Calu3 (cell line): ENCODE results near the gene CACUL1. TPM values are rescaled to one million over a fixed set of nuclear protein-coding genes. Genes with fewer than 3 reads are reported as not detected.

Experiments
- Bru-seq: library from RNA; stranded (reverse); fragments of 400-500 nt; gene quantifications from one replicate; lab custom pipeline; 2021; lab: Mats Ljungman, UMichigan
- BruChase-seq, 2 experiments: library from RNA; stranded (reverse); fragments of 400-500 nt; gene quantifications; one replicate each; lab custom pipeline; 2021; lab: Mats Ljungman, UMichigan
- BruUV-seq: library from RNA; stranded (reverse); fragments of 400-500 nt; replicated peaks from 2 replicates; lab custom pipeline; 2021; lab: Mats Ljungman, UMichigan
- CTCF ChIA-PET: fragments of 300-600 bp; sonication (Branson Sonifier 250); formaldehyde crosslinking; loops from one replicate; lab custom pipeline; 2022; ENCODE audit warnings: antibody characterized with exemption; lab: Charles Lee
- DNase-seq: peaks from one replicate; pipeline ENCODE4 v3.0.0; 2022
- H3K27ac Mint-ChIP-seq: one replicate; pipeline ENCODE4 v1.8.0; 2022; ENCODE audit warnings: mixed read lengths; ENCODE audit not compliant: unreplicated experiment
- H3K27me3 Mint-ChIP-seq: one replicate; pipeline ENCODE4 v1.8.0; 2022; ENCODE audit warnings: mixed read lengths; ENCODE audit not compliant: unreplicated experiment
- H3K36me3 Mint-ChIP-seq: one replicate; pipeline ENCODE4 v1.8.0; 2022; ENCODE audit warnings: mild to moderate bottlenecking, moderate library complexity, mixed read lengths; ENCODE audit not compliant: insufficient read depth, unreplicated experiment
- H3K4me1 Mint-ChIP-seq: one replicate; pipeline ENCODE4 v1.8.0; 2022; ENCODE audit warnings: mild to moderate bottlenecking, low read depth, mixed read lengths; ENCODE audit not compliant: unreplicated experiment
- H3K4me3 Mint-ChIP-seq: one replicate; pipeline ENCODE4 v1.8.0; 2022; ENCODE audit warnings: mild to moderate bottlenecking, low read depth, moderate library complexity, mixed read lengths; ENCODE audit not compliant: unreplicated experiment
- H3K9me3 Mint-ChIP-seq: one replicate; pipeline ENCODE4 v1.8.0; 2022; ENCODE audit warnings: low read depth, mixed read lengths; ENCODE audit not compliant: unreplicated experiment
- intact Hi-C: fragments of 100-400 bp; cut with micrococcal nuclease; formaldehyde crosslinking; loops from one replicate; pipeline ENCODE4 v1.10.0; 2022; ENCODE audit not compliant: unreplicated experiment
- long read RNA-seq: library from polyadenylated mRNA; stranded (forward); transcript quantifications from one replicate; pipeline ENCODE4 v2.0.0, GENCODE V29; 2022
- total RNA-seq: library from RNA; stranded (reverse); gene quantifications from 2 replicates; pipeline ENCODE4 v1.2.3, GENCODE V29; 2022
- TF ChIP-seq, protein P1 (sequence below): fragments of 200-600 bp; IDR thresholded peaks from one replicate; pipeline ENCODE4 v1.8.0; 2022; ENCODE audit warnings: antibody characterized with exemption; ENCODE audit not compliant: unreplicated experiment

CACUL1 gene
- total RNA-seq (38.3 and 44.6 TPM in 2 replicates), Bru-seq, nascent RNA (percentile 84 among the genes with signal in this experiment), BruChase-seq, experiment 1, labeled RNA remaining after a 6-hour chase (percentile 88 among the genes with signal in this experiment), BruChase-seq, experiment 2, labeled RNA remaining after a 2-hour chase (percentile 82 among the genes with signal in this experiment)
- long read RNA-seq, full-length matches to known transcripts: 3 of 7 reads
- long read RNA-seq, partial matches to known transcripts: 0 of 7 reads
- long read RNA-seq, other reads (novel, unspliced or antisense): 4 of 7 reads

DNA sequence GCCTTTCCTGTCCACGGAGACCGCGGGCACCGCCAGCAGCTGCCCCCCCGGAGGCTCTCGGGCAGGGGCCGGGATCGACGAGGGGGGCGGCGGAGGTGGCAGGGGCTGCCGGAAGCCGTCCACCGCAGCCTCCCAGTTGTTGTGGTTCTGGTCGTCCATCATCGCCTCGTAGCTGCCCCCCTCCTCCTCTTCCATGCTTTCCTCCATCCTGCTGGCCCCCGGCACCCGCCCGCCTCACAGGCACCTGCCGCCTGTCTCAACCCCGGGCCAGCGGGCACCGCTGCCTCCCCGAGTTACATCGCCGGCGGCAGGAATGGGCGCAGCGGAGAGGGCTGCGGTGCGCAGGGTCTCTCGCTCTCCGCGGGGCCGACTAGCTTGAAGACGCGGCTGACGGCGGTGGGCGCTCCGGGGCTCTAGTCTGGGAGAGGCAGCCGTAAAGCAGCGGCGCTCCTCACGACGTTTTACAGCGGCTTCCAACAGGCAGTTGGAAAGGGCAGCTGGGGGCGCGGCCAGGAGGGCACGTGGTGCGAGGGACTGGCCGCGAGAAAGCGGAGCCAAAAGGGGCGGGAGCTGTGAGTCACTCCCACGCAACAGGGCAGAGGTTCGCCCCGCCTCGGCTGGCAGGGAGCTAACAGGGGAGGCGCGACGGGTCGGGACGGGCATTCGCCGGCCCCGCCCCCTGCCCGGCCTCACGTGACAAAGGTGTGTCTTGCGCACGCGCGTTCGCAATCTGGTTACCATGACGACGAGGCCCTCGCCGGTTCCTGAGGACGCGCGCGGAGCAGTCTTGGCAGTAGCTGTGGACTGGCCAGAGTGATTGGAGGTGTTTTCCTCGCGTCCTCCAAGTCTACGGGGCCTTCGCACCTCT lies at the start of gene CACUL1:
Gene CACUL1, minus strand, starts transcription at position 415 of the 868 bp plus-strand sequence. Its CDS starts 208 bp downstream, at position 207.
- Mint-ChIP-seq H3K4me1 (peaks cover 16% of the 10 kb centered on the region), H3K4me3 (peak within 1 kb of the TSS; percentile 82), H3K9me3 (no peaks in the 10 kb centered on the region), H3K36me3 (peaks cover 34% of the 10 kb centered on the region), H3K27ac (peak within 1 kb of the TSS; percentile 88), H3K27me3 (no peaks in the 10 kb centered on the region)
- peak; percentile 98 for DNase-seq
- TF ChIP-seq, protein P1, sequence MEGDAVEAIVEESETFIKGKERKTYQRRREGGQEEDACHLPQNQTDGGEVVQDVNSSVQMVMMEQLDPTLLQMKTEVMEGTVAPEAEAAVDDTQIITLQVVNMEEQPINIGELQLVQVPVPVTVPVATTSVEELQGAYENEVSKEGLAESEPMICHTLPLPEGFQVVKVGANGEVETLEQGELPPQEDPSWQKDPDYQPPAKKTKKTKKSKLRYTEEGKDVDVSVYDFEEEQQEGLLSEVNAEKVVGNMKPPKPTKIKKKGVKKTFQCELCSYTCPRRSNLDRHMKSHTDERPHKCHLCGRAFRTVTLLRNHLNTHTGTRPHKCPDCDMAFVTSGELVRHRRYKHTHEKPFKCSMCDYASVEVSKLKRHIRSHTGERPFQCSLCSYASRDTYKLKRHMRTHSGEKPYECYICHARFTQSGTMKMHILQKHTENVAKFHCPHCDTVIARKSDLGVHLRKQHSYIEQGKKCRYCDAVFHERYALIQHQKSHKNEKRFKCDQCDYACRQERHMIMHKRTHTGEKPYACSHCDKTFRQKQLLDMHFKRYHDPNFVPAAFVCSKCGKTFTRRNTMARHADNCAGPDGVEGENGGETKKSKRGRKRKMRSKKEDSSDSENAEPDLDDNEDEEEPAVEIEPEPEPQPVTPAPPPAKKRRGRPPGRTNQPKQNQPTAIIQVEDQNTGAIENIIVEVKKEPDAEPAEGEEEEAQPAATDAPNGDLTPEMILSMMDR: no peak
- BruUV-seq: no TSS peak
- intact Hi-C loops: loop anchor here (10.0 kb wide), 1 partner anchor 160 kb away; no protein-coding TSS in a partner anchor
- CTCF ChIA-PET: interaction anchor here (0.8 kb wide), 1 partner anchor 252 kb away, joined by 3 read pairs; no protein-coding TSS in a partner anchor

DNA sequence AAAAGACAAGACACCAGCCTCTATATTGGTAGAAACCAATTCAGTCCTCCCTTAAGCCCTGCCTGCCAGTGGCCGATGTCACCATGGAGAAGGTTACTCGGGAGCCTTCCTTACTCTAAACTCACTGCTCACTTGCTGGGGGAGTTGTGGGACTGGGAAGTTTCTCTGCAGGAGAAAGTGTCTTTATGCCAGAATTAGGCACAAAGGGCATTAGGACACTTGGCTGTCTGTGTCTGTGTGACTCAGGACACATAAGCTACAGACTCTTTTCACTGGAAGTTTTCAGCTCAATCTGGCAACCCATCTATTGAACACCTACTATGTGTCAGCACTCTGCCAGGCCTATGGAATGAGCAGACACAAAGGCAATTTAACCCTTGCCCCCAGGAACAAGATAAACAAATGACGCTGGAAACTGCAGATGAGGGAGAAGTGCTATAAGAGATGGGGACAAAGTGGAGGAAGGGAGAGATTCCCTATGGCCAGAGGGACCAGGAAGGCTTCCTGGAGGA lies 49.5 kb upstream of the CACUL1 start:
- intact Hi-C loops: loop anchor here (5.0 kb wide), 1 partner anchor 82 kb away; no protein-coding TSS in a partner anchor
- Mint-ChIP-seq H3K27ac (no peak overlapping the region), H3K9me3 (no peaks in the 10 kb centered on the region), H3K4me1 (no peaks in the 10 kb centered on the region), H3K4me3 (no peak overlapping the region), H3K27me3 (no peaks in the 10 kb centered on the region), H3K36me3 (no peaks in the 10 kb centered on the region)
- TF ChIP-seq, protein P1: no peak
- DNase-seq: no peak
- CTCF ChIA-PET: no interaction called here
- no TSS peak for BruUV-seq

DNA sequence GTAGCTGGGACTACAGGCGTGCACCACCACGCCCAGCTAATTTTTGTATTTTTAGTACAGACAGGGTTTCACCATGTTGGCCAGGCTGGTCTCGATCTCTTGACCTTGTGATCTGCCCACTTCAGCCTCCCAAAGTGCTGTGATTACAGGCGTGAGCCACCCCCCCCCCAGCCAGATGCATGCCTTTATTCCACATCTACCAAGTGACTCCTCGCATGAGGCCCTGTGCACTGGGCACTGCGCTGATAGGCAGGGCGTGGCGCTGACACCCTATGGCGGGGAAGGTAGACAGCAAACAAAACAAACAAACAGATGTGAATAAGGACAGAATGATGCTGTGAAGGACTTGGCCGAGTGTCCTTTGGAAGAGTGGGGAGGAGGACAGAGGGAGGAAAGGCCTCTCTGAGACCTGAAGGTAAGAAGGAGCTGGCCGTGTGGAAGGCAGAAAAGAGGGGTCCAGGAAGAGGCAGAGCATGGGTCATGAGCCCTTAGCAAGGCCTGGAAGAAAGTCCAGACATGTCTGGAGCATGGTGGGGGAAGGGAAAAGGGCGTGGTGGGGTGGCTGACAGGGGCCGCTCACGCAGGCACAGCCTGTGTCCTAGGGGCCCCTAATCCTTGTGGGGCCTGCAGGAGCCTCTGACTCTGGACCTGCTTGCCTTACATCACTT lies 47.5 kb upstream of the CACUL1 start:
- Mint-ChIP-seq H3K27me3 (peaks cover 12% of the 10 kb centered on the region), H3K9me3 (no peaks in the 10 kb centered on the region), H3K27ac (no peak overlapping the region), H3K4me3 (no peak overlapping the region), H3K4me1 (no peaks in the 10 kb centered on the region), H3K36me3 (no peaks in the 10 kb centered on the region)
- no peak for DNase-seq
- CTCF ChIA-PET: no interaction called here
- TF ChIP-seq, protein P1: no peak
- intact Hi-C loops: loop anchor here (5.0 kb wide), 1 partner anchor 80 kb away; no protein-coding TSS in a partner anchor
- no TSS peak for BruUV-seq

DNA sequence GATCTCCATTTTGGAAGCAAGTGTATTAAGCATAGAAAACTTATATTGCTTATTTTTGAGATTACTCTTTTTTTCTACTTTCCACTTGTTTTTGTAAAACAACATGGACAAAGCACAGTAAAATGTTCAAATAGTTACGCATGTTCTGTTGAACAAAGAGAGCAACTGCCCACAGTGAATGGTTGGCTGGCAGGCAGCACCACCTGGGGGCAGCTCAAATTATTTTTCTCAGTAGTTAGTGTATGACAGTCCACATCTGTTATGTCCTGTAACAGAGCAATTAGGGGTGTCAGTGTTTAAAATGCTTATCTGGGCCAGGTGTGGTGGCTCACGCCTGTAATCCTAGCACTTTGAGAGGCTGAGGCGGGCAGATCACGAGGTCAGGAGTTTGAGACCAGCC lies 46.1 kb upstream of the CACUL1 start:
- H3K27me3 Mint-ChIP-seq: peaks cover 12% of the 10 kb centered on the region
- CTCF ChIA-PET: interaction anchor here (2.0 kb wide), 1 partner anchor 233 kb away, joined by 9 read pairs; no protein-coding TSS in a partner anchor
- no peaks in the 10 kb centered on the region for H3K9me3 Mint-ChIP-seq
- DNase-seq: peak; percentile 52
- no TSS peak for BruUV-seq
- H3K4me3 Mint-ChIP-seq: no peak overlapping the region
- TF ChIP-seq, protein P1: no peak
- H3K27ac Mint-ChIP-seq: no peak overlapping the region
- no peaks in the 10 kb centered on the region for H3K36me3 Mint-ChIP-seq
- no peaks in the 10 kb centered on the region for H3K4me1 Mint-ChIP-seq
- intact Hi-C loops: loop anchor here (1.0 to 5.0 kb wide), 2 partner anchors 79 to 233 kb away; no protein-coding TSS in a partner anchor
